ENCODE results near the gene UROC1.

UROC1 gene

DNA sequence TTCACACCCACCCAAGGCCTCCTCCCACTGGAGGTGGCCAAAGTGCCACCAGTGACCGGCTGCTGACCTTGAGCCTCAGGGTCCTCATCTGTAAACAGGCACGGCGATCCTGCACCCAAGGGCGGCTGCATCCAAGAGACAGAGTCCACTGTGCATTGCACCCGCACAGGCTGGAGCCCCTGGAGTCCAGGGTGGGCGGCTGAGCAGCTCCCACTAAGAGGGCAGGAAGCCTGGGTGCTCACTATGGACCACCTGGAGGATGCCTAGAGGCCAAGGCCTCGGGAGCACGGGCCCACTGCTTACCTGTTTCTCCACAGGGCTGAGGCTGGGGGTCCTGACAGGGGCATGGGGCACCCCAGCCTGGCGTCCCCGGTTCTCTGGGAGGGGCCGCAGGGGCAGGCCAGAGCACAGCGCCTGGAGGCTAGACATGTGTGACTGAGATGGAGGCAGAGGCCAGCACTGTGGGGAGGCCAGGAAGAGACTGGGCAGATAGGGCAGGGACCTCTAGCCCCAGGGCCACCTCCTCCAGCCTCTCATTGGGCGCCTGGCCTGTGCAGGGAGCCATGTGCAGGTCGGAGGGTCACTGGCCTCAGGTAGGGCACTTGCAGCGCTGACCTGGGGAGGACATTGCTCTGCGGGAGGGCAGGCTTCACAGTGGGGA is at the start of gene UROC1:
UROC1 (minus strand) TSS at position 483 of the 661 bp plus-strand sequence; CDS start at position 429, 54 bp downstream.
- no peak for DNase-seq

DNA sequence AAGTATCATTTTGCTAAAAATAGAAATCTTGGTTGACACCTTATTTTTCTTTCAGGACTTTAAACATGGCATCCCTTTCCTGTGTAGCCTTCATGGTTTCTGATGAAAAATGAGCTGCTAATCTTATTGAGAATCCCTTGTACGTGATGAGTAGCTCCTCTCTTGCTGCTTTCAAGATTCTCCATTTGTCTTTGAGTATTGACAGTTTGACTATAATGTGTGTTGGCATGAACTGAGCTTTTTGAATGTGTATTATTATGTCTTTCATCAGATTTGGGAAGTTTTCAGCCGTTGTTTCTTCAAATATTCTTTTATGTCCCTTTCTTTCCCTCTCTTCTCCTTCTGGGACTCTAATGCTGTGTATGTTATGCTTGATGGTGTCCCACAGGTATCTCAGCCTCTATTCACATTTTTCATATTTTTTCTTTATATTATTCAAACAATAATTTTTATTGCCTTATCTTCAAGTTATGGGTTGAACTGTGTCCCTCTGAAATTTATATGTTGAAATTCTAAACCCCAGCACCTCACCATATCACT is 45.2 kb upstream of the UROC1 start:
- DNase-seq = no peak

DNA sequence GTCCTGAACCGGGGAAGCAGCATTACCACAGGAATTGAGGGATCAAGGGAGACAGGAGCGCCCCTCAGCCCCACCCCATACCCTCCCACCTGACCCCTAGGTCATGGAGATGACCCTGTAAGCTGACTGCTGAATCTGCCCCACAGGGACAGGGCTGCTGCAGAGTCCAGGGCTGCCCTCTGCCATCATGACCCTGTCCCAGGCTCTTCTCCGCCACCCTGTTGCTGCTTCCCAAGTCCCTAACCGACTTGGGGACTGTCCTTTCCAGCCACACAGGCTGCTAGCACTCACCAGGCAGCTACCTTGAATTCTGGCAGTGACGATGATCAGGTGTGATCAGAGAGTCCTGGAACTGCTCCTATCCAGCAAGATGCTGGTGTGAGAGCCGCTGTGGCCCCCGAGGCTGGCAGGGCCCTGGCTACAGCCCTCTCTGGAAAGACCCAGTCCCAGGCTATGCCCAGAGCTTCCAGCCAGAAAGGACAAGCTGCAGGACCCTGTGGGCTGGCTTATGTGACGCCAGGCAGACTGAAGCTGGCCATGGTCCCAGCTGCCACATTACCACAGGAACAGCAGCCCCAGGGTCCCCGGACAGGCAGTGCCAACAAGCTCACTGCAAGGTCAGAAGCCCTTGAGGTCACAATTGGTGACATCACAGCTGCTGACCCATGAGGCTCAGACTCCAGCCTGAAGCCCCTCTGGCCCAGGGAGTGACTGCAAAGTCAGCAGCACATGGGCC is 40.9 kb upstream of the UROC1 start, which contains the start of gene C3orf22:
C3orf22 (minus strand) TSS at position 597 of the 736 bp plus-strand sequence. CDS start 5,542 bp downstream, outside the sequence.
- no peak for DNase-seq

DNA sequence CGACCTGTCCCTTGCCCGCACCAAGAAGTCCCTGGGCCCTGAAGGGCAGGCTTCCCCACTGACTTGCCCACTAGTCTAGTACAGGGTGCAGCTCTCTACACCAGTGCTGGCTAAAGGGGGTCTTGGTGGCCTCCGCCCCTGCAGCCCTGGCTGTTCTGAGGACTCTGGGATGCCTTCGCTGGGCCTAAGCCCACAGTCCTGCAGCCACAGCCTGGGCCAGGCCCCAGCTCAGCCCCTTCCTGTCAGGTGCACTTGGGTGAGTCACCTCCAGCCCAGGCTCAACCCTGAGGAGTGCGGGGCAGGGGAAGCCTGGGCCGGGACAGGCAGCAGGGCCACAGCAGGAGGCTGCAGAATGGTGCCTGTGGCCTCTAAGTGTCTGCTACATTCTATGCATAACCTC is 40.2 kb upstream of the UROC1 start:
- no peak for DNase-seq

DNA sequence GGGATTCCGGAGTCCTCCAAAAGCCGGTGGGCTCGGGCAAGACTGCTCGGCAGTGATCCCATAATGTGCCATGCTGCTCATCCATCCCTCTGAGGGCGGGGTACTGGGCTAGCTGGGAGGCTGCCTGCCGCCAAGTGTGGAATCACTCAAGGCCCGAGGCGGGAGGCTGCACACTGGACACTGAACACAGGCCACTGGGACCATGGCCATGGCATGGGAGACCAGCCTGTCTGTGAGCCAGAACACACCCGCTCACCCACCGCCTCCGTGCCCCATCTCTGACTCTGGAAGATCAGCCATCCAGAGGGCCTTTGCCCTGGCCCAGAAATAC is 39.8 kb upstream of the UROC1 start:
- DNase-seq = no peak

- no peak for DNase-seq
Observed at GRCh38 chr3:126556637-126557414, 39.3 kb upstream of the UROC1 start.

GRCh38 chr3:126555795-126556636 is 38.4 kb upstream of the UROC1 start:
- DNase-seq = no peak

DNA sequence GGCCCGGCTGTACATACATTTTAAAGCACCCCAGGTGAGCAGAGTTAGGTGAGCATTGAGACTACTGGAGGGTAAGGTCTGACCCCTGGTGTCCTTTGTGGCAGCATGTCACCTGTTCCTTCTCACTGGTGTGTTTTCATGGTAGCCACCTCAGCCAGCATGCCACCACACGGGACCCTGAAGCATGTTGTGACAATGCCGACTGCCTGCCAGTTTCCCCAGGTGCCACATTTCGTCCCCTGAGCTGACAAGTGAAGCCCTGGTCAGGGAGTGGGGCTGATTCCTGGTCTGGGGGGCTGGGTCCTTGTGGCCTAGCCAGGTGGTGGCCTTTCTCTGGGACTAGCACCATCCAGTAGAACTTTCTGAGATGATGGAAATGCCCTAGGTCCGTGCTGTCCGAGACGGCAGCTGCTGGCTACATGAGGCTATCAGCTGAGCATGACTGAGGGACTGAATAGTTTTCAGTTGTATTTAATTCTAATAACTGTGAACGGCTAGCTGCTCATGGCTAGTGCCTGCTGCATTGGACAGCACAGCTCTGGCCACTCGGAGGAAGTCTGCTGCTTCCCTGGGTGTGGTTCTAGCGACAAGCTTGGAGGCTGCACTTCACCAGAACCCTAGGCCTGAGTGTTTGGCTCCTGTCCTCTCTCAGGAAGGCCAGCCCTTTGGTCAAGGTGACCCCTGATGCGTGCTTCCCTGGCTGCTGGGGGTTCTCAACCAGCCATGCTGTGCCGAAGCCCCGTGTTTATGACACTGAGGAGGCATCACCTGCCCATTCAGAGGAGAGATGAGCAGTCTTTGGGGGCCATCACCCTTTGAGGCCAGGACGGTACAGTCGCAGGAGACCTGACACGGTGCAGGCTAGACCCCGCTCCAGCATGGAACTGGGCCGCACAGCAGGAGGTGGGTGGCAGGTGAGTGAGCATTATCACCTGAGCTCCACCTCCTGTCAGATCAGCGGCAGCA is 37.3 kb upstream of the UROC1 start:
- DNase-seq = no peak

DNA sequence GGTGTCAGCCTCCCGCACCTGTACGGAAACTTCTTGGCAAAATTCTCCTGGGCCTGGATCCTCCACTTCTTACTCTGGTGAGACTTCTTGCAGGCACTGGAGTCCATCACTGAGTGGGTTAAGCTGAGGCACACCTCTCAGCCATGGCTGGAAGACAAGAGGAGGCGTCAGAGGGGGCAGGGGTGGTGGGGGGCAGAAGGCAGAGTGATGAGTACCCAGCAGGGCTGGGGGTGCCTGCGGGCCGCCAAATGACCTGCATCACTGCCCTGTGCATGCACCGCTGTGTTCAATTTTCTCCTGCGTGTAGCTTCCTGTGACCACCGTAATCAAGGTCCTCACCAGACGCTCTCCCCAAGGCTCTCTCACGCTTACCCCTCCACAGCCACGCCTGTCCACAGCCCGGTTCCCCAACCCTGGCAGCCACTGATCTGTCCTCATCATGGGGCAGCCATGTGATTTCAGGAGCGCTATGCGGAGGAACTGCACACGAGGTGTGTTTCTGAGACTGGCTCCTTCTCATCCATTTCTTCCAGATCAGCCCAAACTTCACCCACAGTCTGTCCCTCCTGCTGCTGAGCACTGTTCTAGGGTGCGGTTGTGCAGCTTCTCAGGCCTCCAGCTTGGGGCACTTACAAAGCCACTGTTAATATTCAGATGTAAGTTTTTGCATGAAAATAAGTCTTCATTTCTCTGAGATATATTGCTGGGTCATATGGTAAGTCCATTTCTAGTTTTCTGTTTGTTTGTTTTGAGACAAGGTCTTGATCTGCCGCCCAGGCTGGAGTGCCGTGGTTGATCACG is 35.9 kb upstream of the UROC1 start:
- DNase-seq = no peak

- no peak for DNase-seq
Observed at GRCh38 chr3:126552688-126553283, 35.2 kb upstream of the UROC1 start.

GRCh38 chr3:126551839-126552687 is 34.5 kb upstream of the UROC1 start:
- DNase-seq = no peak

DNA sequence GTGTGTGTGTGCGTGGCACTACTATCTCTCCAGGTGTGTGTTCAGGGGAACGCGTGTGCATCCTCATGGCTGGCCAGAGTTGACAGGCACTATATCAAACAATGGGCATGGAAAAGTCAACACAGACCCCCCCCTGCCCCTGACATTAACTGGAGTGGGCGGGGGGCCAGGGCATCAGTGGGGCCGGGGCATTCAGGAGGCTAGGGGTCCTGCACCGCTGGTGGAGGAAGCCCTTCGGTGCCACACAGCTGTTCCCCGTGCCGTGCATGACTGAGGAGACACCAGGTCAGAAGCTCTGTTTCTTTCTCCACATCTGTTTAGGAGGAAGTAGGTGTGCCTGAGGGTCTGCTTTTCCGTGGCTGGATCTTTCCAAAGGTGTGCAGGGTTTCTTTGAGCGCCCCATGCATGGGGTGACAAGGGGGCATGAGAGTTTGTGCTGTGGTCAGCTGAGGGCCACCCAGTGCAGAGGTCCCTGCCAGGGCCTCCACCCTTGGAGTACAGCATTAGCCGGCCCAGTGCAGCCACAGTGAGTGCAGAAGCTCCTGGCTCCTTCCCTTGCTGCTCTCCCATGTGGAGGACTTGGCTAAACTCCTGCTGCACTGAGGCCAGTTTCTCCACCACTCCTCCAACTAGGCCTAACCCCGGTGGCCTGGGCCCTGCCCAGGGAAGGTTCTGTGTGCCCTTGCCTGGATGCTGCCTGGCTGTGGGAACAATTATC is 33.7 kb upstream of the UROC1 start:
- no peak for DNase-seq

DNA sequence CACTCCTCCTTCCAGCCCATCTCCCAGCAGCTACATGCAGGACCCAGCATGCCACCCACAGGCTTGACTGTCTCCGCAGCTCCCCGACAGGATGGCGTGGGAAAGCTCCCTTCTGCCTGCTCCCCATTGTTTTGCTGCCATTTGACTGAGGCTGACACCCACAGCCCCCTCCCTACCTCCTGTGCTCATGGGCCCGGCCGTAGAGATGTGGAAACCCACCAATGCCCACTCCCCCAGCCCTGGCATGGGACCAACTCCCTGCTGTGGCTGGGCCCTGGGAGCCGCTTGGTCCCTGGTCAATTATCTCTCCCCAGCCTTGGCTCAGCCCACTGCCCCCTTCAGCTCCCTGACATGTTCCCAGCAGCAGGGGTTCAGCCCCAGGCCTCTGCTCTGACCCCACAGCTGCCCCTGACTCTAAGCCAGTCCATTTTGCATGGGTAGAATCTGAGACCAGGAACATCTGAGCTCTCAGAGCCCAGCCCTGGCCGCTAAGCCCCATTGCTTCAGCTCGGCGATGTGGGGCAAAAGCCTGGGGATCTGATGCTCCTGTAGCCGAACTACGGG is 33.0 kb upstream of the UROC1 start:
- no peak for DNase-seq

GRCh38 chr3:126549861-126550487 is 32.4 kb upstream of the UROC1 start:
- no peak for DNase-seq

DNA sequence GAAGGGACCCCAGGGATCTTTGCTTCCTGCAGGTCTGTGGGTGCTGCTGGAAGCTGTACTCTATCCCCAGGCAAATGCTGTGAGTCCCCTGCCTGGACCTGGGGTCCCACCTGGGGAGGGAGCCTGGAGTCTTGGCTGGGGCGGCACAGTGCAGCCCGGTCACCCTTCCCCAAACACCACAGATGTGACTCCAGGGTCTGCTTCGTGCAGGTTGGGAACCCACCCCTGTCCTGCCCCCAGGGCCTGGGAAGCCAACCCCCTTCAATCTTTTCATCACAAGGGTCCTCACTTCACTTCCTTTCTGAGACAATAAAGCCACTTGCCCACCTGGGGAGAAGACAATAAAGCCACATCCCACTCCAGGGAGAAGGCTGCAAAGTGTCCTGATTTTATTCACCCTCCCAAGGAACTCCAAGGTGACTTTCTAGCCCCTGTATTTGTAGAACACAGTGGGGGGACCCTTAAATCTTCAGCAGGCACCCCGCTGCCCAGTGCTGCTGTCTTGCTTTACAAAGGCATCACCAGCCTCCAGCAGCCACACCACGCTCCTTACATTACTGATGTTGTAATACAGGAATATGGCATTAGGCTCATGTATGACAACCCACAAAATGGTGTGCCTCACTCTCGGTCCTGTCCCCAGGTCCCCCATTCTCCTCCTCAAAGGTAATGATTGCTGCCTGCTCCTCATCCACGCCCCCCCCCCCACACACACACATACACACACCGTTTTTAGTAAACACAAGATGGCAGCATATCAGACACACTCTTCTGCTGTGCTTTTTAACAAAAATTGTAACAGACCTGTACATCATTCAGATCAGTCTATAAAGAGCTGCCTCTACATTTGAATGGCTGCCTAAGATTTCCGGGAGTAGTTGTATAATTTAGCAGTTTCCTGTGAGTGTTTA is 31.2 kb upstream of the UROC1 start:
- DNase-seq = no peak

GRCh38 chr3:126547721-126548120 is 30.1 kb upstream of the UROC1 start:
- no peak for DNase-seq
